Stimulated activated CD4-positive, alpha-beta T cell treated with anti-CD3 and anti-CD28 coated beads, Interleukin-2, amount 100 ng/mL, for 24 hours (primary cell): Measurements from ENCODE around the gene FMR1.

Experiments used
- DNase-seq, 2 donors: peaks; one replicate each; pipeline ENCODE4 v3.0.0-alpha.2; 2020

Gene FMR1

DNA sequence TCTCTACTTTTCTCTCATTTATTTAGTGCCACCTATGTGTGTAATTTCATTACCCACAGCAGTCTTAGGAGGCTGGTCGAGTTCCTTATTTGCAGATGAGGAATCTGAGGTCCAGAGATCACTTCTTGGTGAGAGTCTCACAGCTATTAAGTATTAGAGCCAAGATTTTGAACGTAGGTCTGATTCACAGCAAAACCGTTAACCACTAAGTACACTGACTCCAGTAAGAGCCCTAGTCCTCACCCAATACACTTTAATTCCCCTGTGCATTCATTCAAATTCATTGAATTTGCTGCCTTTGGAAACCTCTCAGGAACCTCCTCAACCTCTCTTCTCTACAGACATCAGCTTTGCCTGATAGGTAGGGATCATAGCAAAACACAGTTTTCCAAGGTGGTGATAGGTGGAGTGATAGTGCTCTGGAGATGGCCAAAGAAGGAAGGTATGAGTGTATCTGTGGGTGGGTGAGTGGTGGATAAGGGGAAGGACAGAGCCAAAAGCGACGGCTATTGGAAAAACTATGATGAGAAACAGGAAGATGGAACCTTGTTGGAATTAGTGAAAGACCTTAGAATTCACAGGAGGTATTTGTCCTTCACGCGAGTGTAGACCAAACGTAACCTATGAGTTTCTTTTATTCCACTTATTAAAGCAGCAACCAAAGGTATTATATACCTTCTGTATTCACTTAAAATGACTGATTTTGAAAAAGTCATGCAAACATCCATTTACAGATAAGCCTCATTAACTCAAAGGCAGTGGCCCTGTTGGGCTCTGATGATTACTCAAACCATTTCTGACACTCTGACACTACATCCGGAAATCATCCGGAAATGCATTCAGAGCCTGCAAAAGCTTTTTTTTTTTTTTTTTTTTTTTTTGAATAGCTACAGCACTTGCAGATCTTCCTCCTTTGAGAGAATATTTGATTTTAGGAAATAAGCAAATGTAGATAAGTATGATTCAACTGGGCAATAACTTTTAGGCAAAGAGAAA is 6.3 kb downstream of the FMR1 start:
- no peak for DNase-seq

DNA sequence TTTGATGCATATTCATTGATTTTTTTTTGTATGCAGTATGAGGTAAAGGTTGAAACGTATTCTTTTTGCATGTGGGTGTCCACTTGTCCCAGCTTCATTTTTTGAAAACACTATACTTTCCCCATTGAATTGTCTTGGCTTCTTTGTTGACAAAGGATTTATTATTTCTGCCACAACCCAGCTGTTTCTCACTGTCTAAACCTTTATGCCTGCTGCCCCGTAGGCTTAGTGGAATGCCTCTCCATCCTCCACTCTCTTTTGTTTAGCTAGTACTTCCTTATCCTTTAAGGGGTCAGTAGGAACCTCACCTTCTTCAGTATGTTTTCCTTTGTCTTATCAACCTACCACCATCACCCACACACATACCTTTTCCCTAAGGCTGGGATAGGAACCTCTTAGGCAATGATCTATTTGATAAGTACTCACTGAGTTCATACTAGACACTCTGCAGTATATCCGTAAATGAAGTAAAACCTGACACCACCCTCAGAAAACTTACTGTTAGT is 8.5 kb downstream of the FMR1 start:
- no peak for DNase-seq

- no peak for DNase-seq
These were observed 11.9 kb downstream of the FMR1 start for GRCh38 chrX:147923605-147924004.

DNA sequence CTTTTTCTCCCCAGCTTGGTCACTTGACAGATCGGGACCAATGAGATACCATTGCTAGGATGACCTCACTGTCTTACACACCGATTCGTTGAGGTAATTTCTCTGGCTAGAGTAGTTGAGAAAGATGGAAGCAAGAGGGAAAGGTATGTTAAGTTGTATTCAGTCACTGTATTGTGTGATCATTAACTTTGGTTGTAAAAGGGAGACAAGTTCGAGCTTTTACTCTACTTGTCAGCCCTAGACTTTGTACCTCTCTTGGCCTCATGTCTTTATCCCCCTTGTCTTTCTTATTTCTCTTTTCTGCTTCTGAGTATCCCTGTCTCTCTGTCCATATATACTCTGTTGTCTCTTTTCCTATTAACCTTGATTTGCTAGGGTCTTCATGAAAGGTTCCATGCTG is 15.5 kb downstream of the FMR1 start:
- no peak for DNase-seq

- DNase-seq, result no peak
These were observed 22.1 kb downstream of the FMR1 start for GRCh38 chrX:147933815-147934214.

DNA sequence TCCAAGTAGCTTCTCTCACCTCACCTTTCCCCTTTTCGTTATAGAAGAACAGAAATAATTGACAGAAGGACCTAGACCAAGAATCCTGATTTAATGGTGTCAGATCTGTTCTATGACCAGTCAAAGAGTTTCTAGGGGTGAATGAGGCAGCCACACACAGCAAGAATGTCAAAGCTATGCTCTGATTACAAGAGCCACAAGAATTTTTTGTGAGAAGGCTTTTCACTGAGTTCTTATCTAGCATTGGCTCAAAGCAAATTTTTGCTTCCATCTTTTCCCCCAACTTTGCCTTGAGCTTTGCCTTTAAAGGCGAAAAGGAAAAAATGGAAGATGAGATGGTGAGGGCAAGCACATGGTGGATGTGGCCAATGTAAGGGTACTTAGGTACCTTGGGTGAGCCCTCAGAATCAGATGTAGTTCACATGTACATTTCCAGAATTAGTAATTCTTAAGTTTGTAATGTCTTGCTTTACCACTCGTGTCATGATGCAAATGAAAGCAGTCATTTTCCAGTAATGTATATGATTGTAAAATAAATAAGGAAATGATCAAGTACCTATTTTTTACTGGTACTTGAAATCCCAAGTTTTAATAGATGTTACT is 23.5 kb downstream of the FMR1 start:
- no peak for DNase-seq

DNA sequence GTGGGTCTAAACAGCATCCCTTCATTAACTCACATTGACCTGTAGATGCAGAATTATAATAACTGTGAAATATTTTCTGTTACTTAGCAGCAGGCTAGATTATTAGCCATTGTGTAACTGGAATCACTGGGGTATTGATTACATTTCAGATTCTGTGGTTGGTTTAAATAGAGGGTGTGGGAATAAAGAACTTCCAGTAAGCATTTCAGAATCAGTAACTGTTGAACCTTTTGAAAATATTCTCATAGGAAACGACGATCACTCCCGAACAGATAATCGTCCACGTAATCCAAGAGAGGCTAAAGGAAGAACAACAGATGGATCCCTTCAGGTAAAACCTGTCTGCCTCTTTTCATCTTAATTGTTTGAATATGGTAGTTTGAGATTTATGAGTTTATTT is 33.6 kb downstream of the FMR1 start:
- DNase-seq, result no peak

- DNase-seq, result no peak
These were observed 36.8 kb downstream of the FMR1 start for GRCh38 chrX:147948531-147948930.

DNA sequence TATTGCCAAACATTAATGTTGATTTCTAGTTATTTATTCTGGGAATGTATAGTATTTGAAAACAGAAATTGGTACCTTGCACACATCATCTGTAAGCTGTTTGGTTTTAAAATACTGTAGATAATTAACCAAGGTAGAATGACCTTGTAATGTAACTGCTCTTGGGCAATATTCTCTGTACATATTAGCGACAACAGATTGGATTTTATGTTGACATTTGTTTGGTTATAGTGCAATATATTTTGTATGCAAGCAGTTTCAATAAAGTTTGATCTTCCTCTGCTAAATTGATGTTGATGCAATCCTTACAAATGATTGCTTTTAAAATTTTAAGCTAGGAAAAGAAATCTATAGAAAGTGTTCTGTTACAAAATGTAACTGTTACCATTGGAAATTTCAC is 38.6 kb downstream of the FMR1 start:
- DNase-seq, result no peak

DNA sequence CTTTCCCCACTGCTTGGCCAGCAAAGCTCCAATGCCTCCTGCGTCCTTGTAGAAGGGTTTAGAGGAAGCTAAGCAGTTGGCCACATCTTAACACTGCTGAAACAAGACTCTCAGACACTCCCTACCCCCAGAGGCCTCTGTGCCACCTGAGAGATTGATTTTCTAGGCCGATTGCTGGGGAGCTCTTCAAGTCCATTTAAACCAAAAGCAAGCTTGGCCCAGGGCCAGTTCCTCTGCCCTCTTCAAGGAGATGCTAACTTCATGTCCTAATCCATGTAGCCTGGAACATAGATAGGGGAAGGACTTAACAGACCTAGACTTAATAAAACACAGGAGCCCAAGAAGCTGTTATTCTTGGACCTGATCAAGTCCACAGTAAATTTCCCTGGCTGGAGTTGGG is 42.3 kb downstream of the FMR1 start:
- no peak for DNase-seq

- no peak for DNase-seq
These were observed 45.6 kb downstream of the FMR1 start for GRCh38 chrX:147957291-147957690.

GRCh38 chrX:147958291-147958690 is 46.6 kb downstream of the FMR1 start:
- DNase-seq, result no peak

GRCh38 chrX:147960722-147961121 is 49.0 kb downstream of the FMR1 start:
- DNase-seq, result no peak

DNA sequence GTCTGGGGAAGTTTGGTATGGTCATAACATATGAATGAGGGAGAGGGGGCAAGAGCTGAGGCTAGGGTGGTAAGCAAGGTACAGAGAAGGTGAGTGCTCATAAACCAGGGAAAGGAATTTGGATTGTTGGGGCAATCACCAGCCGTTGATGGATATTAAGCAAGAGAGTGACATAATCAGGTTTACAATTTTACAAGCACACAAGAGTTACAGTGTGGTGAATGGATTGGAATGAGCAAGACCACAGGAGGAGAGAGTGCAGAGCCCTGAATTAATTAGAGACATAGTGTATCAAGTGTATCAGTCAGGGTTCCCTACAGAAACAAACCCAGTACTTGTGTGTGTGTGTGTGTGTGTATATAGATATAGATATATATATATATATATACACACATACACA is 50.8 kb downstream of the FMR1 start:
- no peak for DNase-seq

- DNase-seq, result no peak
These were observed 67.2 kb downstream of the FMR1 start for GRCh38 chrX:147978931-147979330.

GRCh38 chrX:147981038-147981752 is 69.5 kb downstream of the FMR1 start, which contains the start of gene FMR1NB:
Gene FMR1NB, plus strand, starts transcription at chrX:147981337. Its CDS starts 66 bp downstream, at chrX:147981403.
- no peak for DNase-seq
